HG02759 (cell line): ENCODE measurements around the gene ALB.

ENCODE experiments used
- ATAC-seq: cut with Tn5 transposase; IDR thresholded peaks from one replicate; pipeline ENCODE4 v1.9.1; 2021; ENCODE audit warnings: mild to moderate bottlenecking, moderate library complexity; ENCODE audit not compliant: unreplicated experiment

Gene ALB

DNA sequence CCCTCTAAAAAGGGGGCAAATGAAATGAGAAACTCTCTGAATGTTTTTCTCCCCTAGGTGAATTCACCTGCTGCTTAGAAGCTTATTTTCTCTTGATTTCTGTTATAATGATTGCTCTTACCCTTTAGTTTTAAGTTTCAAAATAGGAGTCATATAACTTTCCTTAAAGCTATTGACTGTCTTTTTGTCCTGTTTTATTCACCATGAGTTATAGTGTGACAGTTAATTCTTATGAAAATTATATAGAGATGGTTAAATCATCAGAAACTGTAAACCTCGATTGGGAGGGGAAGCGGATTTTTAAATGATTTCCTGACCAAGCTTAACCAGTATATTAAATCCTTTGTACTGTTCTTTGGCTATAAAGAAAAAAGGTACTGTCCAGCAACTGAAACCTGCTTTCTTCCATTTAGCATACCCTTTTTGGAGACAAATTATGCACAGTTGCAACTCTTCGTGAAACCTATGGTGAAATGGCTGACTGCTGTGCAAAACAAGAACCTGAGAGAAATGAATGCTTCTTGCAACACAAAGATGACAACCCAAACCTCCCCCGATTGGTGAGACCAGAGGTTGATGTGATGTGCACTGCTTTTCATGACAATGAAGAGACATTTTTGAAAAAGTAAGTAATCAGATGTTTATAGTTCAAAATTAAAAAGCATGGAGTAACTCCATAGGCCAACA, 4.2 kb downstream of the ALB start:
- ATAC-seq, result no peak

DNA sequence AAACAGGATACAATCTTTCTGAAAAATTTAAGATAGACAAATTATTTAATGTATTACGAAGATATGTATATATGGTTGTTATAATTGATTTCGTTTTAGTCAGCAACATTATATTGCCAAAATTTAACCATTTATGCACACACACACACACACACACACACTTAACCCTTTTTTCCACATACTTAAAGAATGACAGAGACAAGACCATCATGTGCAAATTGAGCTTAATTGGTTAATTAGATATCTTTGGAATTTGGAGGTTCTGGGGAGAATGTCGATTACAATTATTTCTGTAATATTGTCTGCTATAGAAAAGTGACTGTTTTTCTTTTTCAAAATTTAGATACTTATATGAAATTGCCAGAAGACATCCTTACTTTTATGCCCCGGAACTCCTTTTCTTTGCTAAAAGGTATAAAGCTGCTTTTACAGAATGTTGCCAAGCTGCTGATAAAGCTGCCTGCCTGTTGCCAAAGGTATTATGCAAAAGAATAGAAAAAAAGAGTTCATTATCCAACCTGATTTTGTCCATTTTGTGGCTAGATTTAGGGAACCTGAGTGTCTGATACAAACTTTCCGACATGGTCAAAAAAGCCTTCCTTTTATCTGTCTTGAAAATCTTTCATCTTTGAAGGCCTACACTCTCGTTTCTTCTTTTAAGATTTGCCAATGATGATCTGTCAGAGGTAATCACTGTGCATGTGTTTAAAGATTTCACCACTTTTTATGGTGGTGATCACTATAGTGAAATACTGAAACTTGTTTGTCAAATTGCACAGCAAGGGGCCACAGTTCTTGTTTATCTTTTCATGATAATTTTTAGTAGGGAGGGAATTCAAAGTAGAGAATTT, 5.2 kb downstream of the ALB start:
- no peak for ATAC-seq

DNA sequence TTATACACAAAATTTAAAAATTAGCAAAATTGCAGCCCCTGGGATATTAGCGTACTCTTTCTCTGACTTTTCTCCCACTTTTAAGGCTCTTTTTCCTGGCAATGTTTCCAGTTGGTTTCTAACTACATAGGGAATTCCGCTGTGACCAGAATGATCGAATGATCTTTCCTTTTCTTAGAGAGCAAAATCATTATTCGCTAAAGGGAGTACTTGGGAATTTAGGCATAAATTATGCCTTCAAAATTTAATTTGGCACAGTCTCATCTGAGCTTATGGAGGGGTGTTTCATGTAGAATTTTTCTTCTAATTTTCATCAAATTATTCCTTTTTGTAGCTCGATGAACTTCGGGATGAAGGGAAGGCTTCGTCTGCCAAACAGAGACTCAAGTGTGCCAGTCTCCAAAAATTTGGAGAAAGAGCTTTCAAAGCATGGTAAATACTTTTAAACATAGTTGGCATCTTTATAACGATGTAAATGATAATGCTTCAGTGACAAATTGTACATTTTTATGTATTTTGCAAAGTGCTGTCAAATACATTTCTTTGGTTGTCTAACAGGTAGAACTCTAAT, 6.0 kb downstream of the ALB start:
- ATAC-seq, result no peak

DNA sequence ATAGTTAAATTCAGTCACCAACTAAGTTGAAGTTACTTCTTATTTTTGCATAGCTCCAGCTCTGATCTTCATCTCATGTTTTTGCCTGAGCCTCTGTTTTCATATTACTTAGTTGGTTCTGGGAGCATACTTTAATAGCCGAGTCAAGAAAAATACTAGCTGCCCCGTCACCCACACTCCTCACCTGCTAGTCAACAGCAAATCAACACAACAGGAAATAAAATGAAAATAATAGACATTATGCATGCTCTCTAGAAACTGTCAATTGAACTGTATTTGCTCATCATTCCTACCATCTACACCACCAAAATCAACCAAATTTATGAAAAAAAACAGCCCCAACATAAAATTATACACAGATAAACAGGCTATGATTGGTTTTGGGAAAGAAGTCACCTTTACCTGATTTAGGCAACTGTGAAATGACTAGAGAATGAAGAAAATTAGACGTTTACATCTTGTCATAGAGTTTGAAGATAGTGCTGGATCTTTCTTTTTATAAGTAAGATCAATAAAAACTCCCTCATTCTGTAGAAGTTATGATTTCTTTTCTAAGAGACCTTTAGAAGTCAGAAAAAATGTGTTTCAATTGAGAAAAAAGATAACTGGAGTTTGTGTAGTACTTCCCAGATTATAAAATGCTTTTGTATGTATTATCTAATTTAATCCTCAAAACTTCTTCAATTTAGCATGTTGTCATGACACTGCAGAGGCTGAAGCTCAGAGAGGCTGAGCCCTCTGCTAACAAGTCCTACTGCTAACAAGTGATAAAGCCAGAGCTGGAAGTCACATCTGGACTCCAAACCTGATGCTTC, 7.0 kb downstream of the ALB start:
- ATAC-seq, result no peak

DNA sequence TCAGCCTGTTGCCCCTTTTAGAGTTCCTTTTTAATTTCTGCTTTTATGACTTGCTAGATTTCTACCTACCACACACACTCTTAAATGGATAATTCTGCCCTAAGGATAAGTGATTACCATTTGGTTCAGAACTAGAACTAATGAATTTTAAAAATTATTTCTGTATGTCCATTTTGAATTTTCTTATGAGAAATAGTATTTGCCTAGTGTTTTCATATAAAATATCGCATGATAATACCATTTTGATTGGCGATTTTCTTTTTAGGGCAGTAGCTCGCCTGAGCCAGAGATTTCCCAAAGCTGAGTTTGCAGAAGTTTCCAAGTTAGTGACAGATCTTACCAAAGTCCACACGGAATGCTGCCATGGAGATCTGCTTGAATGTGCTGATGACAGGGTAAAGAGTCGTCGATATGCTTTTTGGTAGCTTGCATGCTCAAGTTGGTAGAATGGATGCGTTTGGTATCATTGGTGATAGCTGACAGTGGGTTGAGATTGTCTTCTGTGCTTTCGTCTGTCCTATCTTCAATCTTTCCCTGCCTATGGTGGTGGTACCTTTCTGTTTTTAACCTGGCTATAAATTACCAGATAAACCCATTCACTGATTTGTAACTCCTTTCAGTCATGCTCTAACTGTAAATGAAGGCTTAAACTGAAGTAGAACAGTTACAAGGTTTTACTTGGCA, 7.8 kb downstream of the ALB start:
- ATAC-seq, result no peak

DNA sequence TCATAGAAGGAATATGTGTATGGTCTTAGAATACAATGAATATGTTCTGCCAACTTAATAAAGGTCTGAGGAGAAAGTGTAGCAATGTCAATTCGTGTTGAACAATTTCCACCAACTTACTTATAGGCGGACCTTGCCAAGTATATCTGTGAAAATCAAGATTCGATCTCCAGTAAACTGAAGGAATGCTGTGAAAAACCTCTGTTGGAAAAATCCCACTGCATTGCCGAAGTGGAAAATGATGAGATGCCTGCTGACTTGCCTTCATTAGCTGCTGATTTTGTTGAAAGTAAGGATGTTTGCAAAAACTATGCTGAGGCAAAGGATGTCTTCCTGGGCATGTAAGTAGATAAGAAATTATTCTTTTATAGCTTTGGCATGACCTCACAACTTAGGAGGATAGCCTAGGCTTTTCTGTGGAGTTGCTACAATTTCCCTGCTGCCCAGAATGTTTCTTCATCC, 9.2 kb downstream of the ALB start:
- no peak for ATAC-seq

DNA sequence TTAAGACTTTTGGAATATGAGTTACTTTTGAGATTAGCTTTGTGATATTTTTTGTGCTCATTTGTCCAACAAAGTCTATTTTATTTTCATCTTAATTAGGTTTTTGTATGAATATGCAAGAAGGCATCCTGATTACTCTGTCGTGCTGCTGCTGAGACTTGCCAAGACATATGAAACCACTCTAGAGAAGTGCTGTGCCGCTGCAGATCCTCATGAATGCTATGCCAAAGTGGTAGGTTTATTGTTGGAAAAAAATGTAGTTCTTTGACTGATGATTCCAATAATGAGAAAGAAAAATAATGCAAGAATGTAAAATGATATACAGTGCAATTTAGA, 10.8 kb downstream of the ALB start:
- ATAC-seq, result no peak

DNA sequence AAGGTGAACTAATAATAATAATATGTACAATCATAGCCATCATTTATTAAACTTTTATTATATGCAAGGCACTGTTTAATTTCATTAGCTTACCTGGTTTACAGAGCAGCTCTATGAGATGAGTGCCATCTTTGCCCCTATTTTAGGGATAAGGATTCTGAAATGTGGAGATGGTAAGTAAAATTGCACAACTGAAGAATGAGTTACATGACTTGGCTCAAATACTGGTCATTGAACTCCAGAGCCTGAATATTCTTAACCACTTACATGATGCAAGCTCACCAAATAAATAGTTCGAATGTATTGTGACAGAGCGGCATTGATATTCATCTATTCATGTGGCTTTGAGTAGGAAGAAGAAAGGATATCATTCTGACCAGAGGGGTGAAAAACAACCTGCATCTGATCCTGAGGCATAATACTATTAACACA, 11.7 kb downstream of the ALB start:
- ATAC-seq, result no peak

DNA sequence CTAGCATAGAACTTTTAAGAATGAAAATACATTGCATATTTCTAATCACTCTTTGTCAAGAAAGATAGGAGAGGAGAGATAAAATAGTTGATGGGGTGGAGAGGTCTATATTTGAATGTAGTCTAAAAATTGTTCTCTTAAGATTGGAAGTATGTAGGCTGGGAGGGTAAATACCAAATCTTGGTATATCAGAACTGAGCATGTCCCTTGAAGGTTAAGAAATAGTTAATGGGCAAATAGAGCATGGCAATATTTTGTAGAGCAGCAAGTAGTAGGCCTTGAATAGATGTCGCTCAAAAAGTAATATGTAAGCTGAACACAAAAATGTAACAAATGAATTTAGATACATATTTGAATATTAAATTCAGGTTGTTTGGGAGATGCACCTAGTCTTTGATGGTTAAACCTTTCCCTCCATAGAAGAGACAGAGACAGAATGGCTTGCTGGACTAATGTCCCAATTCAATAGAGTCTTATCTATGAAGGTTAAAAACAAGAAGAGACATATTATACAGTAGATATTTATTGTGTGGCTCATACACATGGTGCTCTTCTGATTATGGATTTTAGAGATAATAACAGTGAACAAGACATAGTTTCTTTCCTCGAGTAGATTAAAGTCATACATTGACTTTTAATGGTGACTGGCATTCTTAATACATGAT, 12.5 kb downstream of the ALB start:
- no peak for ATAC-seq

DNA sequence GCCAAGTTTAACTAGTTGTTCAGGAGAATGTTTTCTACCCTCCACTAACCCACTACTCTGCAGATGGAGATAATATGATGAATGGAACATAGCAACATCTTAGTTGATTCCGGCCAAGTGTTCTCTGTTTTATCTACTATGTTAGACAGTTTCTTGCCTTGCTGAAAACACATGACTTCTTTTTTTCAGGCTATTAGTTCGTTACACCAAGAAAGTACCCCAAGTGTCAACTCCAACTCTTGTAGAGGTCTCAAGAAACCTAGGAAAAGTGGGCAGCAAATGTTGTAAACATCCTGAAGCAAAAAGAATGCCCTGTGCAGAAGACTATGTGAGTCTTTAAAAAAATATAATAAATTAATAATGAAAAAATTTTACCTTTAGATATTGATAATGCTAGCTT, 13.3 kb downstream of the ALB start:
- no peak for ATAC-seq

DNA sequence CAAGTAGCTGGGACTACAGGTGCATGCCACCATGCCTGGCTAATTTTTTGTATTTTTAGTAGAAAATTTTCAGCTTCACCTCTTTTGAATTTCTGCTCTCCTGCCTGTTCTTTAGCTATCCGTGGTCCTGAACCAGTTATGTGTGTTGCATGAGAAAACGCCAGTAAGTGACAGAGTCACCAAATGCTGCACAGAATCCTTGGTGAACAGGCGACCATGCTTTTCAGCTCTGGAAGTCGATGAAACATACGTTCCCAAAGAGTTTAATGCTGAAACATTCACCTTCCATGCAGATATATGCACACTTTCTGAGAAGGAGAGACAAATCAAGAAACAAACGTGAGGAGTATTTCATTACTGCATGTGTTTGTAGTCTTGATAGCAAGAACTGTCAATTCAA, 13.9 kb downstream of the ALB start:
- no peak for ATAC-seq

DNA sequence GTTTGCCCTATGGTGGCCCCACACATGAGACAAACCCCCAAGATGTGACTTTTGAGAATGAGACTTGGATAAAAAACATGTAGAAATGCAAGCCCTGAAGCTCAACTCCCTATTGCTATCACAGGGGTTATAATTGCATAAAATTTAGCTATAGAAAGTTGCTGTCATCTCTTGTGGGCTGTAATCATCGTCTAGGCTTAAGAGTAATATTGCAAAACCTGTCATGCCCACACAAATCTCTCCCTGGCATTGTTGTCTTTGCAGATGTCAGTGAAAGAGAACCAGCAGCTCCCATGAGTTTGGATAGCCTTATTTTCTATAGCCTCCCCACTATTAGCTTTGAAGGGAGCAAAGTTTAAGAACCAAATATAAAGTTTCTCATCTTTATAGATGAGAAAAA, 14.6 kb downstream of the ALB start:
- no peak for ATAC-seq

DNA sequence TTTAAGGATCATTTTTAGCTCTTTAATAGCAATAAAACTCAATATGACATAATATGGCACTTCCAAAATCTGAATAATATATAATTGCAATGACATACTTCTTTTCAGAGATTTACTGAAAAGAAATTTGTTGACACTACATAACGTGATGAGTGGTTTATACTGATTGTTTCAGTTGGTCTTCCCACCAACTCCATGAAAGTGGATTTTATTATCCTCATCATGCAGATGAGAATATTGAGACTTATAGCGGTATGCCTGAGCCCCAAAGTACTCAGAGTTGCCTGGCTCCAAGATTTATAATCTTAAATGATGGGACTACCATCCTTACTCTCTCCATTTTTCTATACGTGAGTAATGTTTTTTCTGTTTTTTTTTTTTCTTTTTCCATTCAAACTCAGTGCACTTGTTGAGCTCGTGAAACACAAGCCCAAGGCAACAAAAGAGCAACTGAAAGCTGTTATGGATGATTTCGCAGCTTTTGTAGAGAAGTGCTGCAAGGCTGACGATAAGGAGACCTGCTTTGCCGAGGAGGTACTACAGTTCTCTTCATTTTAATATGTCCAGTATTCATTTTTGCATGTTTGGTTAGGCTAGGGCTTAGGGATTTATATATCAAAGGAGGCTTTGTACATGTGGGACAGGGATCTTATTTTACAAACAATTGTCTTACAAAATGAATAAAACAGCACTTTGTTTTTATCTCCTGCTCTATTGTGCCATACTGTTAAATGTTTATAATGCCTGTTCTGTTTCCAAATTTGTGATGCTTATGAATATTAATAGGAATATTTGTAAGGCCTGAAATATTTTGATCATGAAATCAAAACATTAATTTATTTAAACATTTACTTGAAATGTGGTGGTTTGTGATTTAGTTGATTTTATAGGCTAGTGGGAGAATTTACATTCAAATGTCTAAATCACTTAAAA, 15.3 kb downstream of the ALB start:
- ATAC-seq, result no peak

DNA sequence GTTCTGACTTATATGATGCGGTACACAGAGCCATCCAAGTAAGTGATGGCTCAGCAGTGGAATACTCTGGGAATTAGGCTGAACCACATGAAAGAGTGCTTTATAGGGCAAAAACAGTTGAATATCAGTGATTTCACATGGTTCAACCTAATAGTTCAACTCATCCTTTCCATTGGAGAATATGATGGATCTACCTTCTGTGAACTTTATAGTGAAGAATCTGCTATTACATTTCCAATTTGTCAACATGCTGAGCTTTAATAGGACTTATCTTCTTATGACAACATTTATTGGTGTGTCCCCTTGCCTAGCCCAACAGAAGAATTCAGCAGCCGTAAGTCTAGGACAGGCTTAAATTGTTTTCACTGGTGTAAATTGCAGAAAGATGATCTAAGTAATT, 16.5 kb downstream of the ALB start:
- ATAC-seq, result no peak

DNA sequence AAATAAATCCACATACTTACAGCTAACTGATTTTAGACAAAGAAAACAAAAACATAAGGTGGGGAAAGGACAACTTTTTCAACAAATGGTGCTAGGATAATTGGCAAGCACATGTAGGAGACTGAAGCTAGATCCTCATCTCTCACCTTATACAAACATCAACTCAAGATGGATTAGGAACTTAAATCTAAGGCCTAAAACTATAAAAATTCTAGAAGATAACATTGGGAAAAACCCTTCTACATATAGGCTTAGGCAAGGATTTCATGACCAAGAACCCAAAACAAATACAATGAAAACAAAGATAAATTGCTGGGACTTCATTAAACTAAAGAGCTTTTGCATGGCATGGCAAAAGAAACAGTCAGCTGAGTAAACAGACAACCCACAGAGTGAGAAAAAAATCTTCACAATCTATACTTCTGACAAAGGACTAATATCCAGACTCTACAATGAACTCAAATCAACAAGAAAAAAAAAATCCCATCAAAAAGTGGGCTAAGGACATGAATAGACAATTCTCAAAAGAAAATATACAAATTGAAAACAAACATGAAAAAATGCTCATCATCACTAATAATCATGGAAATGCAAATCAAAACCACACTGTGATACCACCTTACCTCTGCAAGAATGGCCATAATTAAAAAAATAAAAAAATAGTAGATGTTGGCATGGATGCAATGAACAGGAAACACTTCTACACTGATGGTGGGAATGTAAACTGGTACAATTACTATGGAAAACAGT, 17.8 kb downstream of the ALB start:
- no peak for ATAC-seq

DNA sequence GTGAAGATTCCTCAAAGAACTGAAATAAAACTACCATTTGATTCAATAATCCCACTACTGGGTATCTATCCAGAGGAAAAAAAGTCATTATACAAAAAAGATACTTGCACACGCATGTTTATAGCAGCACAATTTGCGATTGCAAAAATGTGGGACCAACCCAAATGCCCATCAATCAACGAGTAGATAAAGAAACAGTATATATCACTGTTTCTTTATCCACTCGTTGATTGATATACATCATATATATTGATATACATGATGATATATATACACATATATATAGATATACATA, 18.3 kb downstream of the ALB start:
- no peak for ATAC-seq

DNA sequence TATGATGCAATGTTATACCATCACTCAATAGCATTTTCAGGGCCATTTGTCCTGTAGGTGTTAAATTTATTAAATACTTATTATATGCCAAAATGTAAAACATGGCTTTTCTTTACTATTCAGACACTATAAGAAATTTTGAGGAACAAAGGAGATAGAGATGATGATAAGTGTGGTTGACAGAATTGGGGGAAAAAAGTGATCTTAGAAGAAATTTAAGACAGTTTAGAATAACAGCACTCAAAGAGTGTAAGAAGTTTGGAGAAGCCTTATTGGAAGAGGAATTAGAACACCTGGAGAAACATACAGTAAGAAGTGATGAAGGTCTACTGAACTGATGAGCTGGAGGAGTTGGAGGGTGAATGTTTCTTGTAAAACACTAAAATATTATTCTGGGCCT, 19.1 kb downstream of the ALB start:
- no peak for ATAC-seq

DNA sequence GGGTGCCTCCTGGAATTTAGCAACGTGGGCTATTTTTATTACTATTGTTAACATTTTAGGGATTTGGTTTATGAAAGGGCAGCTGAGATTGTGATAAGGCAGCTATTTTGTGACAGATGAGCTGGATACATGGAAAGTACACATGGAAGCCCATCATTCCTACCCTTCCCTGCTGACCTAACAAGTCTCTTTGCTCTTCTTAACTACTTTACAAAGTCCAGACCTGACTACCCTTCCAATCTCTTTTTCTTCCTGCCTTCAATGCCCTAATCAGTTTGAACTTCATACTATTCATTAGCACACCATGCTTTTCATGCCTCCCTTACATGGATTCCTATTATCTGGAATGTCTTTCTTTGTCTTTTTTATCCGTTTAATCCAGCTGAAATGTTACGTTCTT, 22.6 kb downstream of the ALB start:
- ATAC-seq, result no peak

DNA sequence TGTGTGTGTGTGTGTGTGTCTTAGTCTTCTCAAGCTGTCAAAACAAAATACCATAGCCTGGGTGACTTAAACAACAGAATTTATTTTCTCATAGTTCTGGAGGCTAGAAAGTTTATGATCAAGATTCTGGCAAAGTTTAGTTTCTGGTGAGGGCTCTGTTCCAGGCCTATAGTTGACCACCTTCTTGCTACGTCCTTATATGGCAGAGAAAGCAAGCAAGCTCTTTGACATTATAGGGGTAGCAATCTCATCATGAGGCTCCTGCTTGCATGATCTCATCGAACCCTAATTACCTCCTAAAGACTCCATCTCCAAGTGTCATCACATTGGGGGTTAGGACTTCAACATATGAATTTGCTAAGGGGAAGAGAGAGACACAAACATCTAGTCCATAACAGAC, 25.0 kb downstream of the ALB start:
- no peak for ATAC-seq
